ENCODE results near the gene PNO1. TPM values are rescaled to one million over a fixed set of nuclear protein-coding genes. Genes with fewer than 3 reads are reported as not detected.

PNO1 gene
- total and polyA plus RNA-seq, 9 of the 15 experiments (the other 6 are each of a cell fraction or from before 2014, with no cell fraction given): 11.8 to 81.7 (median 41.1) TPM

- whole genome bisulfite sequencing (ENCODE audit: insufficient coverage, low coverage, missing lambda C conversion rate): 45% methylated on average over 6 of the region's 6 CpGs
- BruUV-seq (replicated peaks): no TSS peak
- no peak for FAIRE-seq
Measured at GRCh38 chr2:68134554-68134953, 23.1 kb upstream of the PNO1 start.

More at GRCh38 chr2:68134554-68134953, 23.1 kb upstream of the PNO1 start:
- no peak overlapping the region for H3K9ac ChIP-seq (ENCODE audit: insufficient read depth in 1 of 2, low read depth in 2 of 2, low read length in 2 of 2)
- no peak overlapping the region for H2AFZ ChIP-seq (ENCODE audit: low read depth, low read length)
- TF ChIP-seq CREB1 (IDR thresholded peaks at IDR 0.05) (no peak), CREB1 (CRISPR knock-in tag; IDR thresholded peaks at IDR 0.05) (no peak), MEIS2 (IDR thresholded peaks at IDR 0.05; ENCODE audit: partially characterized antibody) (peak; percentile 93), ATF4 (CRISPR knock-in tag; IDR thresholded peaks at IDR 0.05) (no peak), RAD21 (CRISPR knock-in tag; conservative IDR thresholded peaks at IDR 0.05 in 1 of 2, IDR thresholded peaks at IDR 0.05 in 1 of 2) (0 out of 4 replicates have a peak, but pooled peaks have one; percentile 5 to 7), PKNOX1 (IDR thresholded peaks at IDR 0.05) (peak; percentile 92), PBX2 (CRISPR knock-in tag; IDR thresholded peaks at IDR 0.05; ENCODE audit: low read depth) (peak; percentile 36; the same call in 1 of the 2 replicates), PBX2 (tag; conservative IDR thresholded peaks at IDR 0.05; ENCODE audit: low read depth) (peak; percentile 73), CTCF (IDR thresholded peaks at IDR 0.05 in 2 of 3, conservative IDR thresholded peaks at IDR 0.05 in 1 of 3; ENCODE audit: insufficient read depth in 2 of 3, low read depth in 1 of 3, low read length in 3 of 3) (peak; percentile 27 to 35 (median 29); a peak in 4 of 6 replicates)
- H3K79me2 ChIP-seq (ENCODE audit: control insufficient read depth, insufficient read depth, low read length): no peaks in the 10 kb centered on the region
- H3K27me3 ChIP-seq (ENCODE audit: control insufficient read depth in 2 of 2, insufficient read depth in 2 of 2, low read length in 2 of 2): no peaks in the 10 kb centered on the region
- ATAC-seq (peak; percentile 80), DNase-seq (ENCODE audit: extremely low read depth in 1 of 4, low spot score in 3 of 4) (peak in 3 of 4 experiments; percentile 23 to 57 (median 27))
- H3K36me3 ChIP-seq (ENCODE audit: control insufficient read depth, insufficient read depth, low read length): peaks cover 4% of the 10 kb centered on the region; the same call in 1 of the 3 replicates
- H3K27ac ChIP-seq (ENCODE audit: extremely low read depth, low read depth, low read length): no peak overlapping the region
- ChIA-PET POLR2A (interaction anchor here (0.7 to 1.6 kb wide), 3 partner anchors 10 to 1694 kb away, joined by 3 to 9 read pairs (median 7); no protein-coding TSS in a partner anchor), CTCF (ENCODE audit: low intra/inter-chr PET ratio) (interaction anchor here (0.6 to 1.3 kb wide), 2 partner anchors 12 to 93 kb away, joined by 3 to 4 read pairs; no protein-coding TSS in a partner anchor)
- H3K9me1 ChIP-seq (ENCODE audit: control insufficient read depth, insufficient read depth, low read length): no peaks in the 10 kb centered on the region
- no peak overlapping the region for H3K4me2 ChIP-seq (ENCODE audit: insufficient read depth, low read length)
- peaks cover 7 to 25% of the 10 kb centered on the region in 2 experiments; a peak in 4 of 5 replicates for H3K4me1 ChIP-seq (replicated peaks in 1 of 2; ENCODE audit: control insufficient read depth in 2 of 2, insufficient read depth in 2 of 2, low read length in 2 of 2)
- in situ Hi-C loops (cut with MboI) (no loop called here), intact Hi-C loops (cut with micrococcal nuclease) (loop anchor here (2.0 kb wide), 1 partner anchor 22 kb away; the partner anchor contains the start of gene PNO1)
- H3K4me3 ChIP-seq: no peak overlapping the region
- no peaks in the 10 kb centered on the region for H3K9me3 ChIP-seq (replicated peaks; ENCODE audit: control insufficient read depth, insufficient read depth, low read depth, low read length)
- H4K20me1 ChIP-seq (replicated peaks; ENCODE audit: control insufficient read depth, insufficient read depth, low read length): no peaks in the 10 kb centered on the region
